H1 (cell line): ENCODE measurements around the gene DLL1. TPM values are rescaled to one million over a fixed set of nuclear protein-coding genes. Genes with fewer than 3 reads are reported as not detected.

Experiments used
- CTCF ChIA-PET: fragments of 300-600 bp; sonication (Branson Sonifier 250); formaldehyde crosslinking; loops from one replicate; lab custom pipeline; 2021; ENCODE audit not compliant: partially characterized antibody; lab: Charles Lee
- POLR2A ChIA-PET: fragments of 300-600 bp; sonication (Branson Sonifier 250); formaldehyde crosslinking; loops from one replicate; lab custom pipeline; 2021; ENCODE audit warnings: inconsistent platforms; ENCODE audit not compliant: partially characterized antibody; lab: Charles Lee
- DNase-seq, 2 experiments: peaks; one replicate each; pipeline versions ENCODE4 v3.0.0 to v3.0.0-alpha.2; 2010 to 2022; ENCODE audit warnings: low spot score in 2 of 2, low read depth in 1 of 2, mixed read lengths in 1 of 2
- FAIRE-seq: peaks from 2 replicates; lab custom pipeline; 2011; peaks lifted over from hg19 to GRCh38; lab: Jason Lieb, UNC
- H2AFZ ChIP-seq: 2 replicates; pipeline ENCODE4 v1.8.1; 2012; ENCODE audit warnings: low read length, inconsistent platforms
- H2AK5ac ChIP-seq: 2 replicates; pipeline ENCODE4 v1.6.1; 2013; ENCODE audit warnings: low read depth, low read length
- H2BK120ac ChIP-seq: replicated peaks from 2 replicates; pipeline ENCODE3; 2013; ENCODE audit warnings: low read depth, low read length, inconsistent platforms
- H2BK12ac ChIP-seq: 2 replicates; pipeline ENCODE4 v1.6.1; 2013; ENCODE audit warnings: low read depth, low read length
- H2BK15ac ChIP-seq: 2 replicates; pipeline ENCODE4 v1.6.1; 2013; ENCODE audit warnings: low read length
- H2BK20ac ChIP-seq: 2 replicates; pipeline ENCODE4 v1.6.1; 2013; ENCODE audit warnings: low read length
- H2BK5ac ChIP-seq: 2 replicates; pipeline ENCODE4 v1.6.1; 2013; ENCODE audit warnings: low read depth, low read length
- H3K14ac ChIP-seq: 2 replicates; pipeline ENCODE4 v1.6.1; 2013; ENCODE audit warnings: inconsistent platforms; ENCODE audit not compliant: insufficient read length
- H3K18ac ChIP-seq: 2 replicates; pipeline ENCODE4 v1.6.1; 2013; ENCODE audit warnings: low read length; ENCODE audit errors: extremely low read depth
- H3K23ac ChIP-seq: 2 replicates; pipeline ENCODE4 v1.6.1; 2013; ENCODE audit warnings: inconsistent platforms; ENCODE audit not compliant: insufficient read length
- H3K23me2 ChIP-seq: 2 replicates; pipeline ENCODE4 v1.6.1; 2013; ENCODE audit warnings: low read depth, low read length
- H3K27ac ChIP-seq: 2 replicates; pipeline ENCODE4 v1.6.1; 2011; ENCODE audit warnings: low read depth, low read length, inconsistent platforms
- H3K27me3 ChIP-seq, 4 experiments: replicated peaks in 1 of 4; 1 replicate in 1 of 4; 2 replicates in 3 of 4; pipeline versions ENCODE4 v1.6.1 to v1.8.1; 2011 to 2013; ENCODE audit warnings: low read length in 3 of 4, mild to moderate bottlenecking in 3 of 4, inconsistent platforms in 2 of 4, mixed read lengths in 2 of 4, moderate library complexity in 1 of 4; ENCODE audit not compliant: control insufficient read depth in 3 of 4, insufficient read depth in 3 of 4; ENCODE audit errors: extremely low read depth in 1 of 4
- H3K36me3 ChIP-seq, 4 experiments: 2 replicates each; pipeline versions ENCODE4 v1.6.1 to v1.8.1; 2011 to 2013; ENCODE audit warnings: mild to moderate bottlenecking in 4 of 4, low read length in 3 of 4, moderate library complexity in 2 of 4, control low read depth in 1 of 4, inconsistent platforms in 1 of 4; ENCODE audit not compliant: insufficient read depth in 4 of 4, control insufficient read depth in 2 of 4
- H3K4ac ChIP-seq: replicated peaks from 2 replicates; pipeline ENCODE3; 2013; ENCODE audit warnings: low read length, low read depth, mixed read lengths, inconsistent platforms; ENCODE audit not compliant: insufficient read length
- H3K4me1 ChIP-seq, 4 experiments: replicated peaks in 1 of 4; 1 replicate in 1 of 4; 2 replicates in 3 of 4; pipeline versions ENCODE4 v1.6.1 to v1.8.1; 2011 to 2013; ENCODE audit warnings: low read length in 3 of 4, inconsistent platforms in 2 of 4, mixed read lengths in 1 of 4; ENCODE audit not compliant: insufficient read depth in 4 of 4, control insufficient read depth in 3 of 4
- H3K4me2 ChIP-seq, 2 experiments: 2 replicates each; pipeline versions ENCODE4 v1.6.1 to v1.8.1; 2011 to 2013; ENCODE audit warnings: low read depth in 2 of 2, low read length in 2 of 2, control low read depth in 1 of 2, inconsistent platforms in 1 of 2, mild to moderate bottlenecking in 1 of 2; ENCODE audit not compliant: insufficient read depth in 1 of 2
- H3K4me3 ChIP-seq, 4 experiments: fragments of 200-600, 300-600 bp in 1 of 4; sonication (generic), shearing (Covaris generic), sonication (Bioruptor Twin) in 1 of 4; 2 replicates each; pipeline versions ENCODE4 v1.5.1 to v1.8.1; 2011 to 2016; ENCODE audit warnings: low read length in 4 of 4, low read depth in 3 of 4, control low read depth in 2 of 4, inconsistent platforms in 2 of 4, mild to moderate bottlenecking in 2 of 4, mixed read lengths in 1 of 4, moderate library complexity in 1 of 4; ENCODE audit not compliant: insufficient read depth in 2 of 4; ENCODE audit errors: extremely low read depth in 1 of 4
- H3K56ac ChIP-seq: replicated peaks from 2 replicates; pipeline ENCODE3; 2013; ENCODE audit warnings: low read depth, mild to moderate bottlenecking, mixed read lengths, low read length, inconsistent platforms; ENCODE audit not compliant: insufficient read length
- H3K79me1 ChIP-seq: 2 replicates; pipeline ENCODE4 v1.6.1; 2013; ENCODE audit warnings: low read depth, low read length, control low read depth
- H3K79me2 ChIP-seq, 2 experiments: 2 replicates each; pipeline versions ENCODE4 v1.6.1 to v1.8.1; 2012 to 2013; ENCODE audit warnings: low read length in 2 of 2, mild to moderate bottlenecking in 2 of 2, inconsistent platforms in 1 of 2; ENCODE audit not compliant: insufficient read depth in 2 of 2, control insufficient read depth in 1 of 2
- H3K9ac ChIP-seq, 4 experiments: replicated peaks in 1 of 4; 1 replicate in 1 of 4; 2 replicates in 3 of 4; pipeline versions ENCODE4 v1.6.1 to v1.8.1; 2011 to 2013; ENCODE audit warnings: low read depth in 3 of 4, low read length in 3 of 4, control low read depth in 2 of 4, mild to moderate bottlenecking in 2 of 4, moderate library complexity in 2 of 4, inconsistent platforms in 1 of 4; ENCODE audit errors: extremely low read depth in 1 of 4
- H3K9me3 ChIP-seq, 2 experiments: 2 replicates each; pipeline versions ENCODE4 v1.6.1 to v1.8.1; 2012 to 2013; ENCODE audit warnings: mild to moderate bottlenecking in 2 of 2, moderate library complexity in 2 of 2, control low read depth in 1 of 2, inconsistent platforms in 1 of 2, low read depth in 1 of 2, low read length in 1 of 2, mixed read lengths in 1 of 2; ENCODE audit not compliant: insufficient read depth in 2 of 2
- H4K20me1 ChIP-seq, 2 experiments: replicated peaks in 1 of 2; 2 replicates each; pipeline versions ENCODE3 to v1.8.1; 2011 to 2013; ENCODE audit warnings: inconsistent platforms in 2 of 2, low read length in 2 of 2, mild to moderate bottlenecking in 1 of 2; ENCODE audit not compliant: insufficient read depth in 2 of 2, control insufficient read depth in 1 of 2
- H4K5ac ChIP-seq: 2 replicates; pipeline ENCODE4 v1.6.1; 2013; ENCODE audit warnings: low read length, low read depth, mixed read lengths, inconsistent platforms; ENCODE audit not compliant: insufficient read length
- H4K8ac ChIP-seq: 2 replicates; pipeline ENCODE4 v1.8.0; 2013; ENCODE audit warnings: mild to moderate bottlenecking, moderate library complexity, low read length, inconsistent platforms; ENCODE audit not compliant: insufficient read depth; ENCODE audit errors: extremely low read depth
- H4K91ac ChIP-seq: replicated peaks from 2 replicates; pipeline ENCODE3; 2013; ENCODE audit warnings: low read length, mixed read lengths, inconsistent platforms; ENCODE audit not compliant: insufficient read length
- BRCA1 ChIP-seq: IDR thresholded peaks from 2 replicates; pipeline ENCODE4 v1.6.1; 2012; ENCODE audit warnings: low read depth, low read length, improper control_type of control experiment
- E2F6 ChIP-seq: IDR thresholded peaks from 2 replicates; pipeline ENCODE4 v1.6.1; 2012; ENCODE audit warnings: inconsistent platforms
- EP300 ChIP-seq, 2 experiments: IDR thresholded peaks; 1 replicate in 1 of 2; 2 replicates in 1 of 2; pipeline ENCODE4 v1.6.1; 2011 to 2012; ENCODE audit warnings: low read depth in 2 of 2, low read length in 2 of 2, mild to moderate bottlenecking in 2 of 2, borderline replicate concordance in 1 of 2, inconsistent platforms in 1 of 2, moderate library complexity in 1 of 2
- POLR2A ChIP-seq, 2 experiments: IDR thresholded peaks; 1 replicate in 1 of 2; 2 replicates in 1 of 2; pipeline ENCODE4 v1.6.1; 2011; ENCODE audit warnings: low read depth in 2 of 2, low read length in 2 of 2, mild to moderate bottlenecking in 2 of 2; ENCODE audit errors: control extremely low read depth in 1 of 2
- POLR2AphosphoS5 ChIP-seq: IDR thresholded peaks from 2 replicates; pipeline ENCODE4 v1.6.1; 2011; ENCODE audit warnings: low read depth, low read length
- POU5F1 ChIP-seq: IDR thresholded peaks from 2 replicates; pipeline ENCODE4 v1.6.1; 2011; ENCODE audit warnings: low read depth, mild to moderate bottlenecking, low read length, moderate library complexity
- RAD21 ChIP-seq, 2 experiments: IDR thresholded peaks in 1 of 2; conservative IDR thresholded peaks in 1 of 2; 2 replicates each; pipeline ENCODE4 v1.6.1; 2011; ENCODE audit warnings: low read depth in 2 of 2, low read length in 2 of 2, improper control_type of control experiment in 1 of 2, inconsistent platforms in 1 of 2, mild to moderate bottlenecking in 1 of 2, moderate library complexity in 1 of 2
- RBBP5 ChIP-seq: IDR thresholded peaks from 2 replicates; pipeline ENCODE4 v1.7.1; 2012; ENCODE audit warnings: low read depth, mild to moderate bottlenecking, inconsistent platforms, low read length, moderate library complexity, borderline replicate concordance
- RNF2 ChIP-seq: fragments of 200-900, 300-1000 bp; sonication (generic); IDR thresholded peaks from 2 replicates; pipeline ENCODE4 v1.7.1; 2016; ENCODE audit warnings: borderline replicate concordance, low read depth, mild to moderate bottlenecking, antibody characterized with exemption, low read length; ENCODE audit not compliant: poor library complexity, severe bottlenecking; ENCODE audit errors: missing control alignments
- SAP30 ChIP-seq: fragments of 300-600 bp; sonication (generic); IDR thresholded peaks from 2 replicates; pipeline ENCODE4 v1.7.1; 2012; ENCODE audit warnings: low read length, moderate library complexity, mild to moderate bottlenecking, inconsistent platforms; ENCODE audit not compliant: insufficient read depth, insufficient replicate concordance
- WGBS, 2 experiments: shearing (Covaris generic) in 1 of 2; methylation state at CpG; one replicate each; pipeline versions ENCODE4 v1.1.6 to v1.1.7; 2013 to 2015; ENCODE audit warnings: low lambda C conversion rate in 2 of 2, mixed read lengths in 2 of 2, inconsistent platforms in 1 of 2, low coverage in 1 of 2, missing lambda C conversion rate in 1 of 2; ENCODE audit not compliant: insufficient replicate concordance in 2 of 2, insufficient coverage in 1 of 2, insufficient read length in 1 of 2; ENCODE audit errors: extremely low coverage in 1 of 2, missing lambda C conversion rate in 1 of 2; 5-methylcytosine and 5-hydroxymethylcytosine counted together
- polyA plus RNA-seq, 7 experiments: library from polyadenylated mRNA; depleted of rRNA in 3 of 7; stranded (reverse) in 5 of 7; unstranded in 2 of 7; fragments of >200 nt in 5 of 7; fragments of 200-250 nt in 2 of 7; gene quantifications; 1 replicate in 5 of 7; 2 replicates in 1 of 7; 4 replicates in 1 of 7; pipeline versions ENCODE4 v1.2.1 to v1.2.3, GENCODE V29; 2011 to 2013; ENCODE audit warnings: missing spikeins in 2 of 7, mixed read lengths in 2 of 7
- total RNA-seq: library from RNA; stranded (reverse); fragmentation: NEBNext Ultra II Directional; extraction: Animal tissue kit (Norgen Biotek cat#: 25700); gene quantifications from 2 replicates; pipeline ENCODE4 v1.2.1, GENCODE V29; 2021

Gene DLL1
- total and polyA plus RNA-seq, 2 of the 8 experiments (the other 6 are each of a cell fraction or from before 2014, with no cell fraction given): 1.7 to 3.8 TPM

- H3K14ac ChIP-seq: no peak overlapping the region
- no peak overlapping the region for H4K91ac ChIP-seq
- peaks cover 11 to 29% (median 15%) of the 10 kb centered on the region in 4 experiments for H3K4me1 ChIP-seq
- H2AK5ac ChIP-seq: no peak overlapping the region
- H3K36me3 ChIP-seq: peaks cover 0 to 6% (median 0%) of the 10 kb centered on the region in 4 experiments; a peak in 1 of 8 replicates
- peaks cover 0 to 5% of the 10 kb centered on the region in 2 experiments for H4K20me1 ChIP-seq
- no peak overlapping the region for H4K5ac ChIP-seq
- H2BK15ac ChIP-seq: no peak overlapping the region
- ChIA-PET POLR2A (interaction anchor here (0.9 to 1.0 kb wide), 3 partner anchors 8 to 11 kb away, joined by 3 to 6 read pairs (median 4); no protein-coding TSS in a partner anchor), CTCF (interaction anchor here (1.1 to 1.3 kb wide), 2 partner anchors 8 to 147 kb away, joined by 3 to 5 read pairs; no protein-coding TSS in a partner anchor)
- H3K56ac ChIP-seq: no peak overlapping the region
- no peak overlapping the region for H2BK20ac ChIP-seq
- no peak overlapping the region for H3K9ac ChIP-seq
- H3K27me3 ChIP-seq: peaks cover 25 to 39% (median 35%) of the 10 kb centered on the region in 4 experiments
- no peak overlapping the region for H3K4ac ChIP-seq
- no peak overlapping the region for H3K18ac ChIP-seq
- no peak overlapping the region for H2BK12ac ChIP-seq
- H2BK120ac ChIP-seq: no peak overlapping the region
- H3K23ac ChIP-seq: no peak overlapping the region
- 16% methylated on average over 10 of the region's 11 CpGs; no CpG with 5 or more reads in 1 of the 2 experiments for WGBS, 2 experiments
- H2AFZ ChIP-seq: no peak overlapping the region
- H3K79me1 ChIP-seq: no peaks in the 10 kb centered on the region
- no peak overlapping the region for H3K27ac ChIP-seq
- H3K4me3 ChIP-seq: peak overlapping the region in 3 of 4 experiments; percentile 16 to 77 (median 18); a peak in 3 of 8 replicates
- peak; percentile 45 for FAIRE-seq
- H4K8ac ChIP-seq: no peak overlapping the region
- peak overlapping the region; percentile 71 to 94 for H3K4me2 ChIP-seq
- no peak overlapping the region for H2BK5ac ChIP-seq
- no peak for DNase-seq
- H3K79me2 ChIP-seq: no peaks in the 10 kb centered on the region
- H3K23me2 ChIP-seq: peaks cover 9% of the 10 kb centered on the region; the same call in 1 of the 2 replicates
- peaks cover 13 to 23% of the 10 kb centered on the region in 2 experiments for H3K9me3 ChIP-seq
- TF ChIP-seq POLR2AphosphoS5 (no peak), SAP30 (no peak), E2F6 (0 out of 2 replicates have a peak, but pooled peaks have one; percentile 3), RAD21 (IDR thresholded peaks at IDR 0.05 in 1 of 2, conservative IDR thresholded peaks at IDR 0.05 in 1 of 2; ENCODE audit: low read depth in 2 of 2, low read length in 2 of 2) (no peak), RNF2 (no peak), BRCA1 (no peak), RBBP5 (no peak), POU5F1 (no peak), POLR2A (IDR thresholded peaks at IDR 0.05; ENCODE audit: control extremely low read depth in 1 of 2, low read depth in 2 of 2, low read length in 2 of 2) (no peak), EP300 (IDR thresholded peaks at IDR 0.05; ENCODE audit: borderline replicate concordance in 1 of 2, low read depth in 2 of 2, low read length in 2 of 2) (no peak)
These were observed 6.9 kb upstream of the DLL1 start for GRCh38 chr6:170297576-170298330.
